NCI-H460 (cell line): ENCODE measurements around the gene ZDHHC19. TPM values are rescaled to one million over a fixed set of nuclear protein-coding genes. Genes with fewer than 3 reads are reported as not detected.

Experiments
- DNase-seq: peaks from one replicate; pipeline ENCODE4 v3.0.0-alpha.2; 2016; ENCODE audit warnings: low read depth; ENCODE audit errors: extremely low read depth
- small RNA-seq, 2 experiments: library from RNA; depleted of rRNA; stranded (forward); fragments of <200 nt; gene quantifications; one replicate each; pipeline ENCODE3, GENCODE V24; 2014
- total RNA-seq: library from RNA; depleted of rRNA; stranded (reverse); fragments of >200 nt; shearing (Covaris generic); gene quantifications from 2 replicates; pipeline ENCODE4 v1.2.3, GENCODE V29; 2014; rRNA removed

The ZDHHC19 gene
- total RNA-seq, 1 experiment from 2014 or later: not detected

- DNase-seq: no peak
Measured at GRCh38 chr3:196159526-196159925, 51.7 kb downstream of the ZDHHC19 start.

- DNase-seq: no peak
Measured at GRCh38 chr3:196156160-196156559, 55.0 kb downstream of the ZDHHC19 start.

- no peak for DNase-seq
Measured at GRCh38 chr3:196150481-196150880, 60.7 kb downstream of the ZDHHC19 start.

GRCh38 chr3:196149831-196150301 lies 61.3 kb downstream of the ZDHHC19 start:
- DNase-seq: no peak

GRCh38 chr3:196149375-196149774 lies 61.8 kb downstream of the ZDHHC19 start:
- DNase-seq: no peak

Small RNA genes lying within 50 kb of the gene (small RNA-seq; reads per million reads assigned to genes)
- 0 reads per million in 2 experiments for gene RF00019

Other genes with a start within 250 kb of the ZDHHC19 start
- gene TFRC, start 129.3 kb downstream of the ZDHHC19 start, total RNA-seq: 183 and 193 TPM in 2 replicates
- gene SLC51A, start 5.1 kb upstream of the ZDHHC19 start, total RNA-seq: not detected in 2 replicates
- gene PCYT1A, start 76.3 kb upstream of the ZDHHC19 start, total RNA-seq: 27.9 and 36.9 TPM in 2 replicates
- 5.9 and 6.9 TPM in 2 replicates for gene DYNLT2B, start 106.8 kb upstream of the ZDHHC19 start, total RNA-seq
- gene TM4SF19, start 127.0 kb upstream of the ZDHHC19 start, total RNA-seq: 2.2 and 2.4 TPM in 2 replicates
- 10.3 and 10.8 TPM in 2 replicates for gene UBXN7, start 221.0 kb upstream of the ZDHHC19 start, total RNA-seq